HEK293 (cell line): ENCODE results near the gene SNX10.

Experiments
- CTCF ChIA-PET: fragments of 350-600 bp; formaldehyde crosslinking; extraction: SDS; loops from one replicate; lab custom pipeline; 2021; ENCODE audit warnings: antibody characterized with exemption; lab: Yijun Ruan, JAX
- POLR2A ChIA-PET: fragments of 300-600 bp; formaldehyde crosslinking; extraction: SDS; loops from one replicate; lab custom pipeline; 2020; ENCODE audit warnings: antibody characterized with exemption, inconsistent platforms; lab: Yijun Ruan, JAX
- H3K27ac ChIP-seq: fragments of 200-500 bp; sonication (Bioruptor generic); 2 replicates; pipeline ENCODE4 v1.5.1; 2014; ENCODE audit warnings: low read depth, low read length, control low read depth, inconsistent platforms; ENCODE audit errors: extremely low read depth
- H3K36me3 ChIP-seq, 2 experiments: fragments of 200-500 bp in 1 of 2; sonication (Bioruptor generic) in 1 of 2; 1 replicate in 1 of 2; 2 replicates in 1 of 2; pipeline ENCODE4 v1.5.1; 2014 to 2017; ENCODE audit warnings: inconsistent platforms in 2 of 2, low read length in 2 of 2; ENCODE audit not compliant: control insufficient read depth in 2 of 2, insufficient read depth in 1 of 2
- H3K4me1 ChIP-seq: fragments of 200-500 bp; sonication (Bioruptor generic); 2 replicates; pipeline ENCODE4 v1.5.1; 2014; ENCODE audit warnings: mild to moderate bottlenecking, low read length, inconsistent platforms; ENCODE audit not compliant: control insufficient read depth, insufficient read depth
- H3K4me3 ChIP-seq: 2 replicates; pipeline ENCODE4 v1.5.1; 2011; ENCODE audit warnings: low read depth, mild to moderate bottlenecking, control low read depth, low read length, moderate library complexity
- H3K9me3 ChIP-seq: fragments of 200-500 bp; sonication (Bioruptor generic); 2 replicates; pipeline ENCODE4 v1.5.1; 2014; ENCODE audit warnings: low read depth, low read length, inconsistent platforms; ENCODE audit not compliant: control insufficient read depth, insufficient read depth
- BCL11B ChIP-seq: fragments of 450-650 bp; formaldehyde crosslinking; IDR thresholded peaks from 2 replicates; pipeline ENCODE4 v1.5.1; 2016; ENCODE audit warnings: low read depth, missing biosample characterization, missing genetic modification characterization
- EGR2 ChIP-seq: fragments of 450-650 bp; formaldehyde crosslinking; IDR thresholded peaks from 2 replicates; pipeline ENCODE4 v1.5.1; 2016; ENCODE audit warnings: low read depth, missing biosample characterization, missing genetic modification characterization
- KLF7 ChIP-seq: fragments of 450-650 bp; formaldehyde crosslinking; IDR thresholded peaks from 2 replicates; pipeline ENCODE4 v1.5.1; 2016; ENCODE audit warnings: missing biosample characterization, missing genetic modification characterization, borderline replicate concordance
- OVOL3 ChIP-seq: fragments of 450-650 bp; formaldehyde crosslinking; IDR thresholded peaks from 2 replicates; pipeline ENCODE4 v1.5.1; 2016; ENCODE audit warnings: missing biosample characterization, missing genetic modification characterization
- SP2 ChIP-seq: fragments of 450-650 bp; formaldehyde crosslinking; IDR thresholded peaks from 2 replicates; pipeline ENCODE4 v1.5.1; 2016; ENCODE audit warnings: missing biosample characterization, missing genetic modification characterization
- ZBTB21 ChIP-seq: fragments of 450-650 bp; formaldehyde crosslinking; IDR thresholded peaks from 2 replicates; pipeline ENCODE4 v1.5.1; 2017; ENCODE audit warnings: missing biosample characterization, missing genetic modification characterization
- ZFP3 ChIP-seq: fragments of 450-650 bp; formaldehyde crosslinking; IDR thresholded peaks from 2 replicates; pipeline ENCODE4 v1.5.1; 2016; ENCODE audit warnings: low read depth, missing biosample characterization, missing genetic modification characterization
- ZFP41 ChIP-seq: fragments of 450-650 bp; formaldehyde crosslinking; IDR thresholded peaks from 2 replicates; pipeline ENCODE4 v1.5.1; 2016; ENCODE audit warnings: missing biosample characterization, missing genetic modification characterization, borderline replicate concordance
- ZNF121 ChIP-seq: fragments of 450-650 bp; formaldehyde crosslinking; IDR thresholded peaks from 2 replicates; pipeline ENCODE4 v1.5.1; 2016; ENCODE audit warnings: missing biosample characterization, missing genetic modification characterization
- ZNF214 ChIP-seq: fragments of 450-650 bp; formaldehyde crosslinking; IDR thresholded peaks from 2 replicates; pipeline ENCODE4 v1.5.1; 2017; ENCODE audit warnings: missing biosample characterization, mild to moderate bottlenecking, missing genetic modification characterization, borderline replicate concordance
- ZNF24 ChIP-seq: fragments of 450-650 bp; formaldehyde crosslinking; IDR thresholded peaks from 2 replicates; pipeline ENCODE4 v1.5.1; 2016; ENCODE audit warnings: missing biosample characterization, missing genetic modification characterization
- ZNF248 ChIP-seq: fragments of 450-650 bp; formaldehyde crosslinking; IDR thresholded peaks from 2 replicates; pipeline ENCODE4 v1.5.1; 2017; ENCODE audit warnings: missing biosample characterization, missing genetic modification characterization
- ZNF394 ChIP-seq: fragments of 450-650 bp; formaldehyde crosslinking; IDR thresholded peaks from 2 replicates; pipeline ENCODE4 v1.5.1; 2016; ENCODE audit warnings: missing biosample characterization, missing genetic modification characterization, mild to moderate bottlenecking, moderate library complexity, borderline replicate concordance
- ZNF423 ChIP-seq: fragments of 450-650 bp; formaldehyde crosslinking; IDR thresholded peaks from 2 replicates; pipeline ENCODE4 v1.5.1; 2016; ENCODE audit warnings: missing biosample characterization, missing genetic modification characterization
- ZNF530 ChIP-seq: fragments of 450-650 bp; formaldehyde crosslinking; IDR thresholded peaks from 2 replicates; pipeline ENCODE4 v1.5.1; 2016; ENCODE audit warnings: low read depth, missing biosample characterization, missing genetic modification characterization
- ZNF561 ChIP-seq: fragments of 450-650 bp; IDR thresholded peaks from 2 replicates; pipeline ENCODE4 v1.5.1; 2018; ENCODE audit warnings: missing biosample characterization, missing genetic modification characterization, borderline replicate concordance
- TF ChIP-seq, protein P1 (sequence below): fragments of 450-650 bp; formaldehyde crosslinking; IDR thresholded peaks from 2 replicates; pipeline ENCODE4 v1.5.1; 2016; ENCODE audit warnings: missing biosample characterization, missing genetic modification characterization
- TF ChIP-seq, protein P2 (sequence below): fragments of 450-650 bp; formaldehyde crosslinking; IDR thresholded peaks from 2 replicates; pipeline ENCODE4 v1.5.1; 2016; ENCODE audit warnings: missing biosample characterization, missing genetic modification characterization
- TF ChIP-seq, protein P3 (sequence below): sonication (generic); formaldehyde crosslinking; IDR thresholded peaks from 2 replicates; pipeline ENCODE4 v1.8.1; 2022; ENCODE audit warnings: mild to moderate bottlenecking, moderate library complexity, missing genetic modification reagents
- TF ChIP-seq, protein P4 (sequence below): fragments of 450-650 bp; formaldehyde crosslinking; IDR thresholded peaks from 2 replicates; pipeline ENCODE4 v1.5.1; 2016; ENCODE audit warnings: missing biosample characterization, missing genetic modification characterization

Gene SNX10

DNA sequence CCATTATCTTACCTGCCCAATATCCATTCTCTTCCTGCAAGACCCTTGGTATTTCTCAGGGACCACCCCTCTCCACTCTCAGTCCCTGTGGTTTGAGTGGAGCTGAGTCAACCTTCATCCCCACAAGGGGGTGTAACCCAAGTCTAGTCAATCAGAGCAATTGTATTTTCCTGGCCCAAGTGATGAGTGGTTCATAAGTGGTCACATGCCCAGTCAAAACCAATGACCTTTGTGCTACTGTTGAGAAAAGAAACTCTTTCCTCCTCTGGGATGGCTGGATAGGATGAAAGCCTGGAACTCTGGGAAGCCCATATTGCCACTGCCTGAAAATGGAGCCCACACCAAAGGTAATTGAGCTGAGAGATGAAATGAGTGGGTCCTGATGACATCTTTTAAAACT, 93.6 kb downstream of the SNX10 start:
- Histone ChIP-seq H3K27ac (no peak overlapping the region), H3K4me1 (no peaks in the 10 kb centered on the region), H3K36me3 (no peaks in the 10 kb centered on the region), H3K9me3 (no peaks in the 10 kb centered on the region), H3K4me3 (no peak overlapping the region)
- TF ChIP-seq ZNF24 (tag by site-specific recombination) (no peak), ZNF248 (no peak), ZNF561 (tag by site-specific recombination) (no peak), ZNF530 (tag by site-specific recombination) (no peak), BCL11B (tag by site-specific recombination) (no peak), EGR2 (no peak), ZFP41 (tag by site-specific recombination) (no peak)
- ChIA-PET POLR2A (interaction anchor here (0.8 kb wide), 1 partner anchor 14 kb away, joined by 4 read pairs; no protein-coding TSS in a partner anchor), CTCF (interaction anchor here (0.8 to 1.5 kb wide), 5 partner anchors 12 to 281 kb away, joined by 3 to 9 read pairs (median 3); no protein-coding TSS in a partner anchor)

DNA sequence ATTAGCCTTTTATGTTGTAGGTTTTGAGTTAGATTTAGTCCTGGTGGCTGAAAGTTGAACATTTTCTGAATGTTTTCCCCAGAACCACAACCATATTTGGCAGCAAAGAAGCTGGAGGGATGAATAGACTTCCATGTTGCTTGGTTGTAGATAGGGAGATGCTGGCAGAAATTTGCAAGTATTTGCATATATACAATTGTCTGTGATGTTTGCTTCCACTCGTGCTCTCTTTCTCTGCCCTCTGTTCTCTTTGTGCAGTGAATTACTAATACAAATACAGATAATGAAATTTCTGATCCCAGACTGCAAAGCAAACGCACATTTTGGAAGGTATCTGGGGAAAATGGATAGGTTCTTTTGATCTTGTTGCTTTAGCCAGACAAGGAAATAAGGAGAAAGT, 96.1 kb downstream of the SNX10 start:
- Histone ChIP-seq H3K36me3 (no peaks in the 10 kb centered on the region), H3K4me1 (no peaks in the 10 kb centered on the region), H3K9me3 (no peaks in the 10 kb centered on the region)
- POLR2A ChIA-PET = no interaction called here
- CTCF ChIA-PET = no interaction called here
- TF ChIP-seq ZFP41 (tag by site-specific recombination) (no peak), ZNF214 (tag by site-specific recombination) (no peak), ZNF423 (no peak), KLF7 (tag by site-specific recombination) (no peak), ZNF394 (tag by site-specific recombination) (no peak), EGR2 (no peak)
- TF ChIP-seq, protein P1, sequence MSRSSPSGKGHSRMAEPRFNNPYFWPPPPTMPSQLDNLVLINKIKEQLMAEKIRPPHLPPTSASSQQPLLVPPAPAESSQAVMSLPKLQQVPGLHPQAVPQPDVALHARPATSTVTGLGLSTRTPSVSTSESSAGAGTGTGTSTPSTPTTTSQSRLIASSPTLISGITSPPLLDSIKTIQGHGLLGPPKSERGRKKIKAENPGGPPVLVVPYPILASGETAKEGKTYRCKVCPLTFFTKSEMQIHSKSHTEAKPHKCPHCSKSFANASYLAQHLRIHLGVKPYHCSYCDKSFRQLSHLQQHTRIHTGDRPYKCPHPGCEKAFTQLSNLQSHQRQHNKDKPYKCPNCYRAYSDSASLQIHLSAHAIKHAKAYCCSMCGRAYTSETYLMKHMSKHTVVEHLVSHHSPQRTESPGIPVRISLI = no peak
- TF ChIP-seq, protein P2, sequence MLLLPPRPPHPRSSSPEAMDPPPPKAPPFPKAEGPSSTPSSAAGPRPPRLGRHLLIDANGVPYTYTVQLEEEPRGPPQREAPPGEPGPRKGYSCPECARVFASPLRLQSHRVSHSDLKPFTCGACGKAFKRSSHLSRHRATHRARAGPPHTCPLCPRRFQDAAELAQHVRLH (tag by site-specific recombination) = no peak
- TF ChIP-seq, all 188 proteins: peak for 0
- no peak overlapping the region for H3K27ac ChIP-seq
- no peak overlapping the region for H3K4me3 ChIP-seq

DNA sequence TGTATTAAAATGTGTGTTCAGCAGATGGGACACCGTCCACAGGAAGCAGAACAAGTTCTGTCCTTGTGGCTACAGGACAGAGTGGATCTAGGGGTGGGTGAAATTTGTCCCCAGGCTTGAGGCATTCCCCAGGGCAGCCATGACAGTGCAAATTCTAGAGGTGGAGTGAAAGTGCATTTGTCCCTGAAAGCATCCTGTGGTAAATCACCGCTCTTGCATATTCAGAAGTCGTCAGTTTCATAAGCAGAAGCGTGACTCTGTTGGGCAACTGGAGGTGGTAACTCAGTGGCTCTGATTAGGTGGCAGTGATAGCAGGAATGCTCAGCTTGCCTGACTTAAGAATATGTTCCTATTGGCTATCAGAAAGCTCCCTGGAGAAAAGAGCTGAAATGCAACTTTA, 96.6 kb downstream of the SNX10 start:
- TF ChIP-seq ZNF214 (tag by site-specific recombination) = no peak
- no peak overlapping the region for H3K4me3 ChIP-seq
- H3K27ac ChIP-seq = no peak overlapping the region
- H3K4me1 ChIP-seq = no peaks in the 10 kb centered on the region
- ChIA-PET POLR2A (no interaction called here), CTCF (interaction anchor here (0.7 to 1.7 kb wide), 5 partner anchors 13 to 497 kb away, joined by 3 to 7 read pairs (median 3); no protein-coding TSS in a partner anchor)
- H3K9me3 ChIP-seq = no peaks in the 10 kb centered on the region
- H3K36me3 ChIP-seq = no peaks in the 10 kb centered on the region

DNA sequence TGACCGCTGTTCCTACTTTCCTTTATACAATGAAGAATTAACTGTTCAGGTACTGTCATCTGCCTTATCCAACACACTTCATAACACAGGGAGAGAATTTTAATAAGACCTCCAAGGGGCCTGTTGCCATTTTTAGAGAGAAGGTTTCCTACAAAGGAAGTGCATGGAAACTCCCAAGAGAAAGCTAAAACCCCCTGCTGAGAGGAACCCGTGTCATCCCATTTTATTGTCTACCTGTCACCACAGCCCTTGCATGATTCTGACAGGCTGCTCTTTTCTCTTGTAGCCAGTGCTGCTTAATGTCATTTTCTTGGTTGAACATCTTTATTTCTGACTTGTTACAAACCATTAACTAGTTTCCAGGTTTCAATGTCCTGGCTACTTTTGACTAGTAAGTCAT, 98.4 kb downstream of the SNX10 start:
- H3K36me3 ChIP-seq = no peaks in the 10 kb centered on the region
- H3K9me3 ChIP-seq = no peaks in the 10 kb centered on the region
- no peak overlapping the region for H3K4me3 ChIP-seq
- ChIA-PET POLR2A (interaction anchor here (0.5 to 1.0 kb wide), 3 partner anchors 9 to 18 kb away, joined by 3 read pairs; no protein-coding TSS in a partner anchor), CTCF (interaction anchor here (0.5 to 1.7 kb wide), 7 partner anchors 22 to 790 kb away, joined by 3 to 7 read pairs (median 3); no protein-coding TSS in a partner anchor)
- no peak overlapping the region for H3K27ac ChIP-seq
- H3K4me1 ChIP-seq = no peaks in the 10 kb centered on the region
- TF ChIP-seq ZNF121 (tag by site-specific recombination) (no peak), ZFP3 (no peak), SP2 (tag by site-specific recombination) (no peak), OVOL3 (no peak), ZBTB21 (no peak)
- TF ChIP-seq, protein P3, sequence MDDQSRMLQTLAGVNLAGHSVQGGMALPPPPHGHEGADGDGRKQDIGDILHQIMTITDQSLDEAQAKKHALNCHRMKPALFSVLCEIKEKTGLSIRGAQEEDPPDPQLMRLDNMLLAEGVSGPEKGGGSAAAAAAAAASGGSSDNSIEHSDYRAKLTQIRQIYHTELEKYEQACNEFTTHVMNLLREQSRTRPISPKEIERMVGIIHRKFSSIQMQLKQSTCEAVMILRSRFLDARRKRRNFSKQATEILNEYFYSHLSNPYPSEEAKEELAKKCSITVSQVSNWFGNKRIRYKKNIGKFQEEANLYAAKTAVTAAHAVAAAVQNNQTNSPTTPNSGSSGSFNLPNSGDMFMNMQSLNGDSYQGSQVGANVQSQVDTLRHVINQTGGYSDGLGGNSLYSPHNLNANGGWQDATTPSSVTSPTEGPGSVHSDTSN (CRISPR knock-in tag) = no peak
- TF ChIP-seq, protein P4, sequence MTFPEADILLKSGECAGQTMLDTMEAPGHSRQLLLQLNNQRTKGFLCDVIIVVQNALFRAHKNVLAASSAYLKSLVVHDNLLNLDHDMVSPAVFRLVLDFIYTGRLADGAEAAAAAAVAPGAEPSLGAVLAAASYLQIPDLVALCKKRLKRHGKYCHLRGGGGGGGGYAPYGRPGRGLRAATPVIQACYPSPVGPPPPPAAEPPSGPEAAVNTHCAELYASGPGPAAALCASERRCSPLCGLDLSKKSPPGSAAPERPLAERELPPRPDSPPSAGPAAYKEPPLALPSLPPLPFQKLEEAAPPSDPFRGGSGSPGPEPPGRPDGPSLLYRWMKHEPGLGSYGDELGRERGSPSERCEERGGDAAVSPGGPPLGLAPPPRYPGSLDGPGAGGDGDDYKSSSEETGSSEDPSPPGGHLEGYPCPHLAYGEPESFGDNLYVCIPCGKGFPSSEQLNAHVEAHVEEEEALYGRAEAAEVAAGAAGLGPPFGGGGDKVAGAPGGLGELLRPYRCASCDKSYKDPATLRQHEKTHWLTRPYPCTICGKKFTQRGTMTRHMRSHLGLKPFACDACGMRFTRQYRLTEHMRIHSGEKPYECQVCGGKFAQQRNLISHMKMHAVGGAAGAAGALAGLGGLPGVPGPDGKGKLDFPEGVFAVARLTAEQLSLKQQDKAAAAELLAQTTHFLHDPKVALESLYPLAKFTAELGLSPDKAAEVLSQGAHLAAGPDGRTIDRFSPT (tag by site-specific recombination) = no peak
